ENCODE results near the gene TIMM22.

DNA sequence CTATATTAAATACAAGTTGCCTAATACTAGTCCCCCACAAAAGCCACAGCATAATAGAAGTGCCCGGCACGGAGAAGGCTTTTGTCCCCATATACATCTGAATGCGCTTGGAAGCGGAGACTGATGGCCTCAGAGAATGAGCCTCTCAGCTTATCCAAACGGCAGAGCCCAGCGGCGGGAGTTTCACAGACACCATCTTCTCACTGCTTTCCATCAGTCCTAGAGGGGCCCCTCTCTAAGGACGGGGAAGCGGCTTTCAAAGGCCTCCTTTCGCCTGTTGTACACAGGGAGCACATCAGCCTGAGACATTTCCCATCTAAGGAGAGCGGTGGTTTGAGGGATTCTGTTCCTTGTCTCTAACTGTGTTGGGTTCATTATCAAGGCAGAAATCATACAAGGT lies 34.3 kb upstream of the TIMM22 start:
- TF ChIP-seq, protein P1, sequence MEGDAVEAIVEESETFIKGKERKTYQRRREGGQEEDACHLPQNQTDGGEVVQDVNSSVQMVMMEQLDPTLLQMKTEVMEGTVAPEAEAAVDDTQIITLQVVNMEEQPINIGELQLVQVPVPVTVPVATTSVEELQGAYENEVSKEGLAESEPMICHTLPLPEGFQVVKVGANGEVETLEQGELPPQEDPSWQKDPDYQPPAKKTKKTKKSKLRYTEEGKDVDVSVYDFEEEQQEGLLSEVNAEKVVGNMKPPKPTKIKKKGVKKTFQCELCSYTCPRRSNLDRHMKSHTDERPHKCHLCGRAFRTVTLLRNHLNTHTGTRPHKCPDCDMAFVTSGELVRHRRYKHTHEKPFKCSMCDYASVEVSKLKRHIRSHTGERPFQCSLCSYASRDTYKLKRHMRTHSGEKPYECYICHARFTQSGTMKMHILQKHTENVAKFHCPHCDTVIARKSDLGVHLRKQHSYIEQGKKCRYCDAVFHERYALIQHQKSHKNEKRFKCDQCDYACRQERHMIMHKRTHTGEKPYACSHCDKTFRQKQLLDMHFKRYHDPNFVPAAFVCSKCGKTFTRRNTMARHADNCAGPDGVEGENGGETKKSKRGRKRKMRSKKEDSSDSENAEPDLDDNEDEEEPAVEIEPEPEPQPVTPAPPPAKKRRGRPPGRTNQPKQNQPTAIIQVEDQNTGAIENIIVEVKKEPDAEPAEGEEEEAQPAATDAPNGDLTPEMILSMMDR (IDR thresholded peaks at IDR 0.05), result no peak
- TF ChIP-seq EZH2 (IDR thresholded peaks at IDR 0.05; ENCODE audit: borderline replicate concordance, insufficient read depth, low read depth, low read length, poor library complexity, severe bottlenecking), result no peak
